ENCODE measurements around the gene ESRRB.

DNA sequence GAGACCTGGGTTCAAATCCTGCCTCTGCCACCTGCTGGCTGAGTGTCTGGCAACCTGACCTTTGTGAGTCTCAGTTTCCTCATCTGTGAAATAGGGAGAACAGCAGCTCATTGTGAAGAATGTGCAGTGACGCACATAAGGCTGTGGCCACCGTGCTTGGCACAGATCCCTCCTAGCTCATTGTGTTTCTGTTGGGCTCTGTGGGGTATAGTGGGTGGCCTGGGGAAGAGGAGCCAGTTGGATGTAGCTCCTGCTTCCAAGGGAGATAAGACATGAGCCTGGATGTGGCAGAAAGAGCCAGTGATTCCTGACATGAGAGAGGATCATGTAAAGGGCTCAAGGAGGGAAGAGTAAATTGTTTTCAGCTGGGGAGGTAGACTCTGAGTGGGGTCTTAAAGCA, 120.0 kb downstream of the ESRRB start:
- no peak for TF ChIP-seq EP300 (IDR thresholded peaks at IDR 0.05)
- no peak for TF ChIP-seq POLR2A (IDR thresholded peaks at IDR 0.05)
